Left lung (tissue), 14 donors: ENCODE results near the gene GOLGA8J. TPM values are rescaled to one million over a fixed set of nuclear protein-coding genes. Genes with fewer than 3 reads are reported as not detected.
"Not testable (repeated sequence)": the region's sequence is repeated elsewhere in the genome, so short reads cannot be mapped to it uniquely, and the experiment has no call there.

Experiments
- ATAC-seq: fragments of 200-7000 bp; cut with Tn5 transposase; one replicate; pipeline ENCODE4 v1.9.1; 2020; ENCODE audit warnings: moderate library complexity
- DNase-seq, 4 donors: peaks; one replicate each; pipeline ENCODE4 v3.0.0-alpha.2; 2013 to 2020
- H3K27ac ChIP-seq, 2 donors: fragments of 200-600 bp; sonication (generic) in 1 of 2; one replicate each; pipeline versions ENCODE4 v1.5.0 to v1.8.0; 2020 to 2021
- H3K27me3 ChIP-seq, 2 donors: fragments of 200-600 bp; sonication (generic) in 1 of 2; one replicate each; pipeline versions ENCODE4 v1.5.0 to v1.8.0; 2020 to 2021
- H3K36me3 ChIP-seq, 2 donors: fragments of 200-600 bp; sonication (generic) in 1 of 2; one replicate each; pipeline versions ENCODE4 v1.5.0 to v1.8.0; 2020 to 2021
- H3K4me1 ChIP-seq, 2 donors: fragments of 200-600 bp; one replicate each; pipeline ENCODE4 v1.8.0; 2021
- H3K4me3 ChIP-seq, 2 donors: fragments of 200-600 bp; sonication (generic) in 1 of 2; one replicate each; pipeline versions ENCODE4 v1.5.0 to v1.8.0; 2020 to 2021; ENCODE audit warnings: mild to moderate bottlenecking in 1 of 2
- H3K9me3 ChIP-seq, 2 donors: fragments of 200-600 bp; sonication (generic) in 1 of 2; one replicate each; pipeline versions ENCODE4 v1.5.0 to v1.8.0; 2020 to 2021
- intact Hi-C, 2 donors: fragments of 100-400 bp; cut with DNase I; formaldehyde crosslinking; loops; one replicate each; pipeline versions ENCODE4 v1.11.2 to v1.14.2; 2022
- long read RNA-seq, 12 donors: library from polyadenylated mRNA in 2 of 12; unstranded in 2 of 12; transcript quantifications; one replicate each; pipeline ENCODE4 v2.0.0 and lab custom pipeline, GENCODE V29; 2019 to 2026
- polyA plus RNA-seq, 6 donors: library from polyadenylated mRNA; unstranded; fragments of 120-200 nt; gene quantifications; one replicate each; pipeline ENCODE4 v1.2.1, GENCODE V29; 2013; ENCODE audit not compliant: insufficient read length in 6 of 6
- total RNA-seq, 2 donors: library from RNA; stranded (reverse); fragmentation: NEBNext Ultra II Directional; extraction: Animal tissue kit (Norgen Biotek cat#: 25700); gene quantifications; one replicate each; pipeline ENCODE4 v1.2.1, GENCODE V29; 2021
- TF ChIP-seq, protein P1 (sequence below), 2 donors: fragments of 200-600 bp; sonication (generic) in 1 of 2; IDR thresholded peaks; one replicate each; pipeline versions ENCODE4 v1.5.0 to v1.8.0; 2021; ENCODE audit warnings: antibody characterized with exemption in 2 of 2
- donor health status: DM: no; HTN: yes; CAD: no.
- donor health status: DM: no; HTN: no; CAD: no.

GOLGA8J gene, protein sequence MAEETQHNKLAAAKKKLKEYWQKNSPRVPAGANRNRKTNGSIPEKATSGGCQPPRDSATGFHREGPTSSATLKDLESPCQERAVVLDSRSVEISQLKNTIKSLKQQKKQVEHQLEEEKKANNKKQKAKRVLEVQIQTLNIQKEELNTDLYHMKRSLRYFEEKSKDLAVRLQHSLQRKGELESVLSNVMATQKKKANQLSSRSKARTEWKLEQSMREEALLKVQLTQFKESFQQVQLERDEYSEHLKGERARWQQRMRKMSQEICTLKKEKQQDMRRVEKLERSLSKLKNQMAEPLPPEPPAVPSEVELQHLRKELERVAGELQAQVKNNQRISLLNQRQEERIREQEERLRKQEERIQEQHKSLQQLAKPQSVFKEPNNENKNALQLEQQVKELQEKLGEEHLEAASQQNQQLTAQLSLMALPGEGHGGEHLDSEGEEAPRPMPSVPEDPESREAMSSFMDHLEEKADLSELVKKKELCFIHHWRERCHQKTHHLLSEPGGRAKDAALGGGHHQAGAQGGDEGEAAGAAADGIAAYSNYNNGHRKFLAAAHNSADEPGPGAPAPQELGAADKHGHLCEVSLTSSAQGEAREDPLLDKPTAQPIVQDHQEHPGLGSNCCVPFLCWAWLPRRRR
- total RNA-seq (under 1 TPM; 0.26 to 0.31 TPM), polyA plus RNA-seq (1 to 10 TPM; 1.4 to 2.8 (median 2.1) TPM)
- long read RNA-seq, donor 1, result 0 reads
- long read RNA-seq, donor 2, result 0 reads
- long read RNA-seq, donor 3, result 0 reads
- long read RNA-seq, donor 4, result 0 reads
- long read RNA-seq, donor 5, result 0 reads
- long read RNA-seq, donor 6, result 0 reads
- long read RNA-seq, donor 7, result 0 reads
- long read RNA-seq, donor 8, result 0 reads
- long read RNA-seq, donor 9, result 0 reads
- long read RNA-seq, donor 10, result 0 reads
- long read RNA-seq, donor 11, result 0 reads
- long read RNA-seq, donor 12, result 0 reads

DNA sequence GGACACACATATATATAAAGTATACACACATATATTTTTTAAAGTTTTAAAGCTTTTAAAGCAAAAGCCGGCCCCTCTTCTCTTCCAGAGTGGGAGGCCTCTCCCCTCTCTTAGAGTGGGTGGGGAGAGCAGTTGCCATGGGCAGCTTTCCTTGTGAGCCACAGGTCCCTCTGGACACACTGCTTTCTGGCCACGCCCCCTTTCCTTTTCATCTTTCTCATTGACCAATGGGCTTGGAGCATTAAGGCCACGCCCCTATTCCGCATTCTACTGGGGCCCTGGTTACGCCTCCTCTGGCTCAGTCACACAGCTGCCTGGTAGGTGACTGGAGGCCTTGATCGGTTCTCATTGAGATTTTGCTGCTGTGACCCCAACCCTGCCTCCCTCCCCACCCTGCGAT lies at the start of gene GOLGA8J:
TSS of gene GOLGA8J (plus strand) at position 301 of the 400 bp plus-strand sequence. CDS start at position 399, 98 bp downstream.
- H3K27ac ChIP-seq, H3K9me3 ChIP-seq, H3K27me3 ChIP-seq, intact Hi-C loops, H3K36me3 ChIP-seq, ATAC-seq, DNase-seq, H3K4me1 ChIP-seq, H3K4me3 ChIP-seq: not testable (repeated sequence)

DNA sequence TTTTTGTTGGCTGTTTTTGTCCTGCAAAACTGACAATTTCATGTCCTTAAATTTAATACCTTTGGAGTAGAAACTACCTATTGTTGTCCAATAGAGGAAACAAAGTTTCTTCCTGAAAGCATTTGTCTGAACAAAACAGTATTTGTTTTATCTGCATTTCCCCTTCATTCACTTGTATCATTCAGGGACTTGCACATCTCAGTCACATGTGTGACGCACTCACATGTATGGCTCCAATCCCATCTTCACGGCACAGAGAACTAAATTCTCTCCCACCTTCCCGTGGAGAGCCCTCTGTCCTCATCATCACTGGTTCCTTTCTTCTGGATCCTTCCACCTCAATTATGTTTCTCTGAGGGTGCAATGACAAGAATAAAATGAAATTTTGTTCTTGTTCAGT lies 49.5 kb upstream of the GOLGA8J start:
- Histone ChIP-seq H3K36me3 (no peaks in the 10 kb centered on the region), H3K27me3 (no peaks in the 10 kb centered on the region), H3K27ac (no peak overlapping the region), H3K9me3 (peaks cover 0 to 7% of the 10 kb centered on the region in 2 donors), H3K4me1 (no peaks in the 10 kb centered on the region), H3K4me3 (no peak overlapping the region)
- TF ChIP-seq, protein P1, sequence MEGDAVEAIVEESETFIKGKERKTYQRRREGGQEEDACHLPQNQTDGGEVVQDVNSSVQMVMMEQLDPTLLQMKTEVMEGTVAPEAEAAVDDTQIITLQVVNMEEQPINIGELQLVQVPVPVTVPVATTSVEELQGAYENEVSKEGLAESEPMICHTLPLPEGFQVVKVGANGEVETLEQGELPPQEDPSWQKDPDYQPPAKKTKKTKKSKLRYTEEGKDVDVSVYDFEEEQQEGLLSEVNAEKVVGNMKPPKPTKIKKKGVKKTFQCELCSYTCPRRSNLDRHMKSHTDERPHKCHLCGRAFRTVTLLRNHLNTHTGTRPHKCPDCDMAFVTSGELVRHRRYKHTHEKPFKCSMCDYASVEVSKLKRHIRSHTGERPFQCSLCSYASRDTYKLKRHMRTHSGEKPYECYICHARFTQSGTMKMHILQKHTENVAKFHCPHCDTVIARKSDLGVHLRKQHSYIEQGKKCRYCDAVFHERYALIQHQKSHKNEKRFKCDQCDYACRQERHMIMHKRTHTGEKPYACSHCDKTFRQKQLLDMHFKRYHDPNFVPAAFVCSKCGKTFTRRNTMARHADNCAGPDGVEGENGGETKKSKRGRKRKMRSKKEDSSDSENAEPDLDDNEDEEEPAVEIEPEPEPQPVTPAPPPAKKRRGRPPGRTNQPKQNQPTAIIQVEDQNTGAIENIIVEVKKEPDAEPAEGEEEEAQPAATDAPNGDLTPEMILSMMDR (IDR thresholded peaks at IDR 0.05), result no peak
- intact Hi-C loops, result no loop called here
- ATAC-seq (no peak), DNase-seq (no peak)

DNA sequence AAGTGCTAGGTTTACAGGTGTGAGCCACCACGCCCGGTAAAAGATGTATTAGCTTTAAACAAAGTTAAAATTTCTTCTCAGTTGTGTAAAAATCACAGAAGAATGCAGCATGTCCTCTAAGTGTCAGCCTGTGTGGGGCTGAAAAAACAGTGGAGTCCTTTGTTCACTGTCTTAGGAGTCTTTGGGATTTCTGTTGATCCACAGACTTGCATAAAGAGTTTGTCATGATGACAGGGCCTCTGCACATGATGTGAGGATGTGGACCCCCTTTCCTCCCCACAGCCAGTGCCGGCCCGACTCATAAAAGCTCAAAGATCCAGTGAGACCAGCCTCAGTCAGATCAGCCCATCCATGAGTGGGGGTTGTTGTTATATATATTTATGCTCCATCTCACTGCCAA lies 49.0 kb upstream of the GOLGA8J start:
- H3K36me3 ChIP-seq, result no peaks in the 10 kb centered on the region
- no peaks in the 10 kb centered on the region for H3K27me3 ChIP-seq
- TF ChIP-seq, protein P1 (IDR thresholded peaks at IDR 0.05), result no peak
- no peak for DNase-seq
- H3K9me3 ChIP-seq, result peaks cover 0 to 7% of the 10 kb centered on the region in 2 donors
- intact Hi-C loops, result no loop called here
- no peak overlapping the region for H3K4me3 ChIP-seq
- no peak for ATAC-seq
- no peak overlapping the region for H3K27ac ChIP-seq
- H3K4me1 ChIP-seq, result no peaks in the 10 kb centered on the region

DNA sequence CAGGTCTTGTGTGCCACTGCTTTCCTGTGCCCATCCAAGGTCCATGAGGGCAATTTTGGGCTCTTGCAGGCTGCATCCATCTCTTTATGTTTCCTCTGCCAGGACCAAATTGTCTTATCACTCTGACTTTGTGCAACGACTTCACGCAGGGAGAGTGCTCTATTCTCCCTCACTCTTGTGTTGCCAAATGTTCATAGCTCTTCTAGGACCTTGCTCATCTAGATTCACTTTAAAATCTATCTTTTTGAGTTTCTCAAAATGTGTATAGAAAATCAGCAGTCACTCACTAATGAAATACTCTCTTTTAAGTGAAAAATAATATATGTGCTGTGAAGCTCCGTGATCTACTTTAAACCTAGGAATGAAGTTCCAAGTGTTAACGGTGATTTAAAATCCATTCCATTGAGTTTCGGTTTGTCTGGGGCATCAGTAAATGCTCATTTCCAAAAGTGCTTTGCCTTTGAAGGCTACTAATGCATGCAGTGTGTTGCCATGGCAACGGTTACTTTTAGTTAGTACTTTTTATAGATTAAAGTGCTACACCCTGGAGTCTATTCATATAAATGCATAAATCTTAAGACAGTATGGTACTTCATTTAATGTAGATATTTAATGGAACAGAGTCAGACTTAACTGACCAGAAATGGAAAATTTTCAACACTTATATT lies 46.6 kb upstream of the GOLGA8J start:
- ATAC-seq (no peak), DNase-seq (no peak)
- Histone ChIP-seq H3K27me3 (no peaks in the 10 kb centered on the region), H3K9me3 (no peaks in the 10 kb centered on the region), H3K27ac (no peak overlapping the region), H3K4me1 (no peaks in the 10 kb centered on the region), H3K4me3 (no peak overlapping the region), H3K36me3 (no peaks in the 10 kb centered on the region)
- intact Hi-C loops, result no loop called here
- TF ChIP-seq, protein P1 (IDR thresholded peaks at IDR 0.05), result no peak

DNA sequence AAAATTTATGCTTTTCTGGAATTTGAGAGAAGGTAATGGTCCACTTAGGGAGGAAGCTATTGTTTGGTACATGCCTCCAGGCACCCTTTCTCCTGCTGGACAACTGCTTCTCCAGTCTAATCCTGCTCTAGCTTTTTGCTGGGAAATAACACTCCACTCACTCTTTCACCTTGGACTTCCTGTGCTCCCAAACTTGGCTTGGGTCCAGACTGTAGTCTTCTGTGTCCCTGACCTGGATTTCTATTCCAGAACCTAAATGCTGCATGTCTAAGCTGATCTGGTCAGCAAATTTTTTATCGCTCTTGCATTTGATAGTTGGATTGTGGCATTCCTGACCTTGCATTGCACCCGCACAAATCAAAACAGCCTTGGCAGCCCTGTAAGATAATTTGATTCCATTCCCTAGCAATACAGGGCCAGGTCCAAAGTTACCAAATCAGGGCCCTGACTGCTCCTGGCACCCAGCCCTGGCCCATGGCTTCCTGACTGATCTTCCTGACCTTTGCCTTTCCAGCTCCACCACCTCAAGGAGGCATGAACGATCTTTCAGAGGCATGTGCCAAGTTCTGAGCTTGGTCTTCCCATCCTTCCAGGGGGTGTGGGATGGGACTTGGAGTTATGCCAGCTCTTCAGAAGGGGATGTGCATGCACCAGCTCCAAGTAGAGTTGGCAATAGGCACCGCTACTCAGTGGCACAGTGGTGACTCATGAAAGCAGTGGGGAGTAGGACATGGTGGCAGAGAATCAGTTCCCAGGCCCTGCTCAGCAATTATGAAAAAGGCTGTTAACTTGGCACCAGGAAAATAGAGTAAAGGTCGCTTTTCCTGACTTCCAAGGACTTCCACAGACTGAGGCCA lies 43.9 kb upstream of the GOLGA8J start:
- no peaks in the 10 kb centered on the region for H3K36me3 ChIP-seq
- ATAC-seq (no peak), DNase-seq (no peak)
- intact Hi-C loops, result no loop called here
- no peak overlapping the region for H3K4me3 ChIP-seq
- H3K9me3 ChIP-seq, result no peaks in the 10 kb centered on the region
- no peaks in the 10 kb centered on the region for H3K27me3 ChIP-seq
- TF ChIP-seq, protein P1 (IDR thresholded peaks at IDR 0.05), result no peak
- no peaks in the 10 kb centered on the region for H3K4me1 ChIP-seq
- H3K27ac ChIP-seq, result no peak overlapping the region
